IMR-90 (cell line): ENCODE results near the gene ZMIZ1.

Source experiments
- CEBPB ChIP-seq: IDR thresholded peaks from 2 replicates; pipeline ENCODE4 v1.6.1; 2012; ENCODE audit warnings: low read depth, low read length, improper control_type of control experiment
- POLR2A ChIP-seq: IDR thresholded peaks from 2 replicates; pipeline ENCODE4 v1.6.1; 2012; ENCODE audit warnings: mild to moderate bottlenecking, low read depth, low read length
- RCOR1 ChIP-seq: IDR thresholded peaks from 2 replicates; pipeline ENCODE4 v1.6.1; 2012; ENCODE audit warnings: mild to moderate bottlenecking, low read length, improper control_type of control experiment; ENCODE audit not compliant: insufficient replicate concordance
- TF ChIP-seq, protein P1 (sequence below): conservative IDR thresholded peaks from 2 replicates; pipeline ENCODE4 v1.5.1; 2012; ENCODE audit warnings: mild to moderate bottlenecking, low read depth, low read length, improper control_type of control experiment
- TF ChIP-seq, protein P2 (sequence below): fragments of 150-350 bp; IDR thresholded peaks from 2 replicates; pipeline ENCODE4 v1.6.1; 2016; ENCODE audit warnings: low read depth, mild to moderate bottlenecking, low read length, moderate library complexity, borderline replicate concordance

DNA sequence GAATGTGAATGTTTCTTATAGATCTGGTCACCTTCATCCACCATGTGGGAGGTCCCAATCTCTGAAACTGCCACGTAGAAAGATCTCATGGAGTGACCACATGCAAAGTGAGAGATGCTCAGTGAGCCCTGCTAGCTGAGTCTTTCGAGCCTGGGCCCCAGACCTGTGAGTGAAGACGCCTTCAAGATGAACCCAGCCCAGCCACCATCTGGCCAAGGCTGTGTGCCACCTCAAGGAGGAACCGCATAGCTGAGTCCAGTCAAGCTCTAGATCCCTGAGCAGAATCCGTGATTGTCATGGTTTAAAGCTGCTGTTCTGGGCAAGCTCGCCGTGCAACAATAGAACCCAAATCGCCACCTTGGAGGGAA, 258.3 kb downstream of the ZMIZ1 start:
- TF ChIP-seq, protein P1, sequence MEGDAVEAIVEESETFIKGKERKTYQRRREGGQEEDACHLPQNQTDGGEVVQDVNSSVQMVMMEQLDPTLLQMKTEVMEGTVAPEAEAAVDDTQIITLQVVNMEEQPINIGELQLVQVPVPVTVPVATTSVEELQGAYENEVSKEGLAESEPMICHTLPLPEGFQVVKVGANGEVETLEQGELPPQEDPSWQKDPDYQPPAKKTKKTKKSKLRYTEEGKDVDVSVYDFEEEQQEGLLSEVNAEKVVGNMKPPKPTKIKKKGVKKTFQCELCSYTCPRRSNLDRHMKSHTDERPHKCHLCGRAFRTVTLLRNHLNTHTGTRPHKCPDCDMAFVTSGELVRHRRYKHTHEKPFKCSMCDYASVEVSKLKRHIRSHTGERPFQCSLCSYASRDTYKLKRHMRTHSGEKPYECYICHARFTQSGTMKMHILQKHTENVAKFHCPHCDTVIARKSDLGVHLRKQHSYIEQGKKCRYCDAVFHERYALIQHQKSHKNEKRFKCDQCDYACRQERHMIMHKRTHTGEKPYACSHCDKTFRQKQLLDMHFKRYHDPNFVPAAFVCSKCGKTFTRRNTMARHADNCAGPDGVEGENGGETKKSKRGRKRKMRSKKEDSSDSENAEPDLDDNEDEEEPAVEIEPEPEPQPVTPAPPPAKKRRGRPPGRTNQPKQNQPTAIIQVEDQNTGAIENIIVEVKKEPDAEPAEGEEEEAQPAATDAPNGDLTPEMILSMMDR = no peak
- TF ChIP-seq CEBPB = no peak
- TF ChIP-seq RCOR1 = no peak
- TF ChIP-seq, protein P2, sequence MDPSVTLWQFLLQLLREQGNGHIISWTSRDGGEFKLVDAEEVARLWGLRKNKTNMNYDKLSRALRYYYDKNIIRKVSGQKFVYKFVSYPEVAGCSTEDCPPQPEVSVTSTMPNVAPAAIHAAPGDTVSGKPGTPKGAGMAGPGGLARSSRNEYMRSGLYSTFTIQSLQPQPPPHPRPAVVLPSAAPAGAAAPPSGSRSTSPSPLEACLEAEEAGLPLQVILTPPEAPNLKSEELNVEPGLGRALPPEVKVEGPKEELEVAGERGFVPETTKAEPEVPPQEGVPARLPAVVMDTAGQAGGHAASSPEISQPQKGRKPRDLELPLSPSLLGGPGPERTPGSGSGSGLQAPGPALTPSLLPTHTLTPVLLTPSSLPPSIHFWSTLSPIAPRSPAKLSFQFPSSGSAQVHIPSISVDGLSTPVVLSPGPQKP = no peak
- no peak for TF ChIP-seq POLR2A
